HL-60 (cell line): ENCODE data around the gene PIGK.

Source experiments
- DNase-seq, 2 experiments: peaks; one replicate each; pipeline ENCODE4 v3.0.0-alpha.2; 2010 to 2020; ENCODE audit warnings: low read depth in 1 of 2, low spot score in 1 of 2
- H3K27ac ChIP-seq: fragments of 250-450 bp; sonication (Bioruptor Pico); replicated peaks from 2 replicates; pipeline ENCODE4 v1.5.1; 2020; ENCODE audit warnings: mild to moderate bottlenecking, moderate library complexity
- H3K27me3 ChIP-seq: fragments of 250-450 bp; sonication (Bioruptor Pico); 2 replicates; pipeline ENCODE4 v1.5.1; 2021; ENCODE audit warnings: mild to moderate bottlenecking, moderate library complexity; ENCODE audit not compliant: insufficient read depth, poor library complexity, severe bottlenecking
- H3K4me3 ChIP-seq: replicated peaks from 2 replicates; pipeline ENCODE4 v1.5.1; 2011; ENCODE audit warnings: mild to moderate bottlenecking, control low read depth, low read length; ENCODE audit not compliant: insufficient read depth
- CTCF ChIP-seq: IDR thresholded peaks from one replicate; pipeline ENCODE4 v1.5.1; 2011; ENCODE audit warnings: low read length, control low read depth, inconsistent platforms; ENCODE audit not compliant: insufficient read depth
- GABPA ChIP-seq: IDR thresholded peaks from 2 replicates; pipeline ENCODE4 v1.6.1; 2012; ENCODE audit warnings: low read depth
- POLR2AphosphoS5 ChIP-seq: IDR thresholded peaks from 2 replicates; pipeline ENCODE4 v1.6.1; 2012; ENCODE audit warnings: low read depth
- REST ChIP-seq: IDR thresholded peaks from 2 replicates; pipeline ENCODE4 v1.6.1; 2012; ENCODE audit warnings: low read depth; ENCODE audit not compliant: insufficient replicate concordance
- SPI1 ChIP-seq: IDR thresholded peaks from 2 replicates; pipeline ENCODE4 v1.6.1; 2012; ENCODE audit warnings: low read depth, mild to moderate bottlenecking, borderline replicate concordance

PIGK gene

GRCh38 chr1:77179632-77180031 is 39.6 kb downstream of the PIGK start:
- TF ChIP-seq GABPA: no peak
- no peak for TF ChIP-seq SPI1
- no peak for TF ChIP-seq CTCF
- TF ChIP-seq POLR2AphosphoS5: no peak
- no peak for TF ChIP-seq REST
- H3K27ac ChIP-seq: no peak overlapping the region
- H3K4me3 ChIP-seq: no peak overlapping the region

GRCh38 chr1:77175230-77175844 is 43.9 kb downstream of the PIGK start:
- no peak overlapping the region for H3K4me3 ChIP-seq
- DNase-seq: peak in 1 of 2 experiments; percentile 11
- H3K27ac ChIP-seq: no peak overlapping the region
- TF ChIP-seq REST (no peak), CTCF (no peak), GABPA (no peak), POLR2AphosphoS5 (no peak), SPI1 (no peak)
- no peaks in the 10 kb centered on the region for H3K27me3 ChIP-seq

More at GRCh38 chr1:77179632-77180031, 39.6 kb downstream of the PIGK start:
- no peaks in the 10 kb centered on the region for H3K27me3 ChIP-seq
- no peak for DNase-seq

GRCh38 chr1:77170687-77171086 is 48.5 kb downstream of the PIGK start:
- no peak for DNase-seq
- Histone ChIP-seq H3K4me3 (no peak overlapping the region), H3K27me3 (no peaks in the 10 kb centered on the region), H3K27ac (no peak overlapping the region)
- TF ChIP-seq REST (no peak), CTCF (no peak), POLR2AphosphoS5 (no peak), GABPA (no peak), SPI1 (no peak)
